Transverse colon (tissue), 4 donors: Measurements from ENCODE around the gene ABHD17B. TPM values are rescaled to one million over a fixed set of nuclear protein-coding genes. Genes with fewer than 3 reads are reported as not detected.

Experiments used
- DNase-seq: peaks from one replicate; pipeline ENCODE4 v3.0.0-alpha.2; 2019
- H3K27ac ChIP-seq, 4 donors: fragments of 200-600 bp; sonication (generic); 2 replicates each; pipeline ENCODE4 v1.5.1; 2016 to 2018; ENCODE audit warnings: inconsistent platforms in 4 of 4
- H3K27me3 ChIP-seq: fragments of 200-600 bp; sonication (generic); 2 replicates; pipeline ENCODE4 v1.5.1; 2017; ENCODE audit warnings: inconsistent platforms
- H3K36me3 ChIP-seq, 4 donors: fragments of 200-600 bp; sonication (generic); 2 replicates each; pipeline ENCODE4 v1.5.1; 2017 to 2019; ENCODE audit warnings: inconsistent platforms in 4 of 4
- H3K4me1 ChIP-seq, 4 donors: fragments of 200-600 bp; sonication (generic); 2 replicates each; pipeline ENCODE4 v1.5.1; 2017 to 2020; ENCODE audit warnings: inconsistent platforms in 4 of 4
- H3K4me3 ChIP-seq, 4 donors: fragments of 200-600 bp; sonication (generic); 1 replicate in 1 of 4; 2 replicates in 3 of 4; pipeline versions ENCODE4 v1.5.1 to v1.6.1; 2017 to 2019; ENCODE audit warnings: inconsistent platforms in 4 of 4
- H3K9me3 ChIP-seq, 2 donors: fragments of 200-600 bp; sonication (generic); 2 replicates each; pipeline ENCODE4 v1.5.1; 2017 to 2019; ENCODE audit warnings: inconsistent platforms in 2 of 2
- CTCF ChIP-seq, 5 experiments: fragments of 200-600 bp in 3 of 5; fragments of 450-650 bp in 2 of 5; sonication (generic) in 3 of 5; IDR thresholded peaks; 1 replicate in 2 of 5; 2 replicates in 3 of 5; pipeline ENCODE4 v1.5.1; 2016 to 2017; ENCODE audit warnings: antibody characterized with exemption in 5 of 5, inconsistent platforms in 3 of 5, mild to moderate bottlenecking in 2 of 5, moderate library complexity in 1 of 5
- EP300 ChIP-seq: sonication (generic); formaldehyde crosslinking; IDR thresholded peaks from one replicate; pipeline ENCODE4 v1.6.1; 2017; ENCODE audit warnings: antibody characterized with exemption, low read depth
- POLR2A ChIP-seq: fragments of 450-650 bp; IDR thresholded peaks from one replicate; pipeline ENCODE4 v1.6.1; 2016; ENCODE audit warnings: antibody characterized with exemption, mild to moderate bottlenecking, moderate library complexity
- POLR2AphosphoS5 ChIP-seq, 3 donors: sonication (generic); formaldehyde crosslinking; IDR thresholded peaks; one replicate each; pipeline ENCODE4 v1.6.1; 2016; ENCODE audit warnings: antibody characterized with exemption in 3 of 3
- WGBS, 2 donors: methylation state at CpG; one replicate each; pipeline ENCODE4 v1.1.5; 2018; ENCODE audit warnings: low coverage in 1 of 2; 5-methylcytosine and 5-hydroxymethylcytosine counted together
- in situ Hi-C, 4 donors: fragments of 200-750 bp; cut with MboI; loops; one replicate each; pipeline versions ENCODE4 v1.15.0 to v1.15.1; 2017; ENCODE audit warnings: low sequenced_read_pairs in 3 of 4, low pct_ligation_motif_present in 1 of 4, low pct_unique_long_range_greater_than_20kb in 1 of 4
- intact Hi-C: fragments of 100-400 bp; cut with DNase I; formaldehyde crosslinking; loops from one replicate; pipeline ENCODE4 v1.15.1; 2023; ENCODE audit warnings: low total_unique reads
- total RNA-seq, 4 donors: library from RNA; depleted of rRNA; stranded (reverse); fragments of >200 nt; gene quantifications; one replicate each; pipeline ENCODE4 v1.1.0, GENCODE V29; 2016

Gene ABHD17B
- total RNA-seq, 4 donors from 2014 or later = 4.6 to 37.0 (median 21.5) TPM

- H3K4me1 ChIP-seq = no peaks in the 10 kb centered on the region
- H3K9me3 ChIP-seq = peaks cover 13 to 29% of the 10 kb centered on the region in 2 donors
- no peaks in the 10 kb centered on the region for H3K27me3 ChIP-seq
- H3K27ac ChIP-seq = no peak overlapping the region
- no peak overlapping the region for H3K4me3 ChIP-seq
- no peak for DNase-seq
- intact Hi-C loops (no loop called here), in situ Hi-C loops (no loop called here)
- no peaks in the 10 kb centered on the region for H3K36me3 ChIP-seq
- TF ChIP-seq POLR2AphosphoS5 (IDR thresholded peaks at IDR 0.05) = no peak
- no peak for TF ChIP-seq CTCF (IDR thresholded peaks at IDR 0.05)
- TF ChIP-seq POLR2A = no peak
- no peak for TF ChIP-seq EP300
Observed at GRCh38 chr9:71884005-71884404, 27.0 kb downstream of the ABHD17B start.

- Histone ChIP-seq H3K27me3 (no peaks in the 10 kb centered on the region), H3K27ac (no peak overlapping the region), H3K4me1 (no peaks in the 10 kb centered on the region), H3K9me3 (peaks cover 27 to 42% of the 10 kb centered on the region in 2 donors), H3K4me3 (no peak overlapping the region), H3K36me3 (no peaks in the 10 kb centered on the region)
- no peak for TF ChIP-seq POLR2AphosphoS5 (IDR thresholded peaks at IDR 0.05)
- intact Hi-C loops (no loop called here), in situ Hi-C loops (no loop called here)
- whole genome bisulfite sequencing, 2 donors = 78 to 85% methylated on average over 2 of the region's 2 CpGs
- no peak for DNase-seq
Observed at GRCh38 chr9:71879644-71880174, 31.3 kb downstream of the ABHD17B start.

- Histone ChIP-seq H3K27ac (no peak overlapping the region), H3K9me3 (peaks cover 18 to 31% of the 10 kb centered on the region in 2 donors), H3K36me3 (peaks cover 0 to 10% (median 0%) of the 10 kb centered on the region in 4 donors), H3K4me3 (no peak overlapping the region), H3K4me1 (no peaks in the 10 kb centered on the region), H3K27me3 (no peaks in the 10 kb centered on the region)
- in situ Hi-C loops = no loop called here
- TF ChIP-seq EP300 = no peak
- no peak for TF ChIP-seq POLR2AphosphoS5 (IDR thresholded peaks at IDR 0.05)
- TF ChIP-seq POLR2A = no peak
- no peak for TF ChIP-seq CTCF (IDR thresholded peaks at IDR 0.05)
- 95 to 100% methylated on average over 3 to 4 of the region's 4 CpGs for WGBS, 2 donors
- DNase-seq = no peak
- intact Hi-C loops = no loop called here
Observed at GRCh38 chr9:71878327-71879274, 32.4 kb downstream of the ABHD17B start.

- in situ Hi-C loops = no loop called here
- H3K9me3 ChIP-seq = peaks cover 18 to 30% of the 10 kb centered on the region in 2 donors
Observed at GRCh38 chr9:71876829-71877228, 34.2 kb downstream of the ABHD17B start.

More at GRCh38 chr9:71876829-71877228, 34.2 kb downstream of the ABHD17B start:
- Histone ChIP-seq H3K27me3 (no peaks in the 10 kb centered on the region), H3K4me3 (no peak overlapping the region), H3K36me3 (peaks cover 0 to 19% (median 0%) of the 10 kb centered on the region in 4 donors), H3K27ac (no peak overlapping the region), H3K4me1 (no peaks in the 10 kb centered on the region)
- intact Hi-C loops = no loop called here
- no peak for DNase-seq
- TF ChIP-seq POLR2A = no peak
- TF ChIP-seq POLR2AphosphoS5 (IDR thresholded peaks at IDR 0.05) = no peak
- TF ChIP-seq EP300 = no peak
- TF ChIP-seq CTCF (IDR thresholded peaks at IDR 0.05) = no peak
